ENCODE results near the gene MEGF6. TPM values are rescaled to one million over a fixed set of nuclear protein-coding genes. Genes with fewer than 3 reads are reported as not detected.

MEGF6 gene
- total RNA-seq, 4 donors from 2014 or later, result 66.7 to 120 (median 74.5) TPM

GRCh38 chr1:3498246-3498930 lies 112.9 kb downstream of the MEGF6 start:
- Histone ChIP-seq H3K36me3 (peaks cover 81% of the 10 kb centered on the region), H3K4me1 (peaks cover 12% of the 10 kb centered on the region), H3K9me3 (no peaks in the 10 kb centered on the region), H3K27ac (no peak overlapping the region), H3K4me3 (no peak overlapping the region), H3K27me3 (no peaks in the 10 kb centered on the region)
- 97% methylated on average over 7 of the region's 26 CpGs for WGBS
- TF ChIP-seq EP300 (IDR thresholded peaks at IDR 0.05) (no peak), POLR2A (IDR thresholded peaks at IDR 0.05) (no peak), POLR2AphosphoS5 (IDR thresholded peaks at IDR 0.05) (no peak), CTCF (IDR thresholded peaks at IDR 0.05) (no peak)
- DNase-seq (ENCODE audit: low spot score in 2 of 2), result no peak

DNA sequence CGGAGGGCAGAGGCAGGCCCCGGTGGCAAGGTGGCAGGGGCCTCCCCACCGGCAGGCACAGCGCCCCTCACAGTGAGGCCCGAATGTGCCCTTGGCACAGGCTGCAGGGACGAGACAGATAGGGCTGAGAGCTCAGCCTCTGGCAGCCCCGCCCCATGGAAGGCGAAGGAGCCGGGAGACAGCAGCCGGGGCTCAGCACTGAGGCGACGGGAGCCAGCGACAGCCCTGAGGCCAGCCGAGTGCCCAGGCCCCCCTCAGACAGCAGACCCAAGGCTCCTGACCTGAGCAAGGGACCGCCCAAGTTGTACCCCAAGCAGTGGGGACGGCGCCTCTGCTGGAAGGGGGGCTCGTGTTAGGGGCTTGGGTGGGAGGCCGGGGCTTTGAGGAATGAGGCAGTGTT lies 113.8 kb downstream of the MEGF6 start:
- WGBS, result 80% methylated on average over 1 of the region's 19 CpGs
- H3K4me1 ChIP-seq, result peaks cover 3% of the 10 kb centered on the region
- TF ChIP-seq POLR2AphosphoS5 (IDR thresholded peaks at IDR 0.05), result no peak
- TF ChIP-seq CTCF (IDR thresholded peaks at IDR 0.05), result no peak
- no peak for TF ChIP-seq EP300 (IDR thresholded peaks at IDR 0.05)
- no peak for TF ChIP-seq POLR2A (IDR thresholded peaks at IDR 0.05)
- no peak overlapping the region for H3K27ac ChIP-seq
- no peak for DNase-seq (ENCODE audit: low spot score in 2 of 2)
- peaks cover 85% of the 10 kb centered on the region for H3K36me3 ChIP-seq
- no peaks in the 10 kb centered on the region for H3K9me3 ChIP-seq
- no peak overlapping the region for H3K4me3 ChIP-seq
- no peaks in the 10 kb centered on the region for H3K27me3 ChIP-seq

DNA sequence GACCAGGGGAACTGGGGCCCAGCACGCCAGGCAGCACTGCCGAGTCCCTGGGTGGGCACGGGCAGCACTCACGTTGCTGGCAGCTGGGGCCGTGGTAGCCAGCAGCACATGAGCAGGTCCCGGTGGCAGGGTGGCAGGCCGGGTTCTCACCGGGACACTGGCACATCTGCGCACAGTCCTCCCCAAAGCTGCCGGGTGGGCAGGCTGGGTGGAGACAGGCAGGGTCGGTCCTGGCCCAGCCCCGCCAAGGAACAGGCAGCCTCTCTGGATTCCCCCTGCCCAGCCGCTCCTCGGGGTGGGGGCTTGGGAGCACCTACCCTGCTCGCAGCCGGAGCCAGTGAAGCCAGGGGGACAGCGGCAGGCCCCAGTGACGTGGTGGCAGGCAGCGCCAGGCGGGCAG lies 114.4 kb downstream of the MEGF6 start:
- Histone ChIP-seq H3K36me3 (peaks cover 85% of the 10 kb centered on the region), H3K9me3 (no peaks in the 10 kb centered on the region), H3K4me1 (peaks cover 3% of the 10 kb centered on the region), H3K4me3 (no peak overlapping the region), H3K27ac (no peak overlapping the region), H3K27me3 (no peaks in the 10 kb centered on the region)
- 98% methylated on average over 5 of the region's 20 CpGs for WGBS
- DNase-seq (ENCODE audit: low spot score in 2 of 2), result no peak
- TF ChIP-seq CTCF (IDR thresholded peaks at IDR 0.05), result no peak
- no peak for TF ChIP-seq EP300 (IDR thresholded peaks at IDR 0.05)
- no peak for TF ChIP-seq POLR2AphosphoS5 (IDR thresholded peaks at IDR 0.05)
- no peak for TF ChIP-seq POLR2A (IDR thresholded peaks at IDR 0.05)

DNA sequence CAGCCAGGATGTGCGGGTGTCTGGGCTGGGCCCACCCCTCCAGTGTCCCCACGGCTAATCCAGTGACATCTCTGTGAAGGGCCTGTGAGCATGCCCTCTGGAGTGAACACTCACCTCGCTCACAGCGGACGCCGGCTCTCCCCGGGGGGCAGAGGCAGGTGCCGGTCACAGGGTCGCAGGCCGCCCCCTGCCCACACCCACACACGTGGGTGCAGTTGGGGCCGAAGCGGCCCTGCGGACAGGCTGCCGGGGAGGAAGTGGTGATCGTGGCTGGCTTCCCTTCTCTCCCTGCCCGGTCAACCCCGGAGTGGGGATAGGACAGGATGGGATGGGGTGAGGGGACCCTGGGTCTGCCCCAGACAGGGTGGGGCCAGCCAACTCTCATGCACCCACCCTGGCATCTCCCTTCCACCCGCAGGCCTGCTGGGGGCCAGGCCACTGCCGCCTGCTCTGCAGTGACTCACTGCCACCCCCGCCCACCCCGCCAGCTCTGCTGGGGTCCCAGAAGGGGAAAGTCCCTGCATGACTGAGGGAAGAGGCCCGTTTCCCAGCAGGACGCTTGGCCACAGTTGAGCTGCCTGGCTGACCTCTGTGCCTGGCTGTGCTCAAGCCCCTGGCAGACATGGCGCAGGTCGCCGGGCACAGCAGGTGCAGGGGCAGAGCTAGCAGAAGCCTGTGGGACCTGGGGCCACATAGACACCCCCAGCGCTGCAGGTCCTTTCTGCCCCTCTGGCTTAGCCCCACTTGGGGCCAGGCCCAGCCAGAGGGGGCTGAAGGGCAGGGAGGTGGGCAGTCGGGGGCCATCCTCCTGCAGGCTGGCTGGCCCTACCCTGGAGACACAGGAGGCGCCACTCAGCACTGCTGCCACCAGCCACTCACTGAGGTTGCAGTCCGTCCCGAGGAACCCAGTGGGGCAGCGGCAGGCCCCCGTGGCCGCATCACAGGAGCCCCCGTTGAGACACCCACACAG lies 115.2 kb downstream of the MEGF6 start:
- no peak for DNase-seq (ENCODE audit: low spot score in 2 of 2)

More for the DNA sequence above, 115.2 kb downstream of the MEGF6 start:
- peaks cover 11% of the 10 kb centered on the region for H3K4me1 ChIP-seq
- H3K4me3 ChIP-seq, result no peak overlapping the region
- H3K36me3 ChIP-seq, result peaks cover 77% of the 10 kb centered on the region
- 84% methylated on average over 10 of the region's 36 CpGs for WGBS
- no peak for TF ChIP-seq POLR2AphosphoS5 (IDR thresholded peaks at IDR 0.05)
- TF ChIP-seq EP300 (IDR thresholded peaks at IDR 0.05), result no peak
- no peak for TF ChIP-seq CTCF (IDR thresholded peaks at IDR 0.05)
- TF ChIP-seq POLR2A (IDR thresholded peaks at IDR 0.05), result no peak
- no peaks in the 10 kb centered on the region for H3K27me3 ChIP-seq
- H3K9me3 ChIP-seq, result no peaks in the 10 kb centered on the region
- H3K27ac ChIP-seq, result no peak overlapping the region

Data from suprapubic skin (tissue), 4 donors.